ENCODE results near the gene PCDHA2.
"Not testable (repeated sequence)": the region's sequence is repeated elsewhere in the genome, so short reads cannot be mapped to it uniquely, and the experiment has no call there.

Gene PCDHA2

GRCh38 chr5:140794595-140795258 lies at the start of gene PCDHA2:
TSS of gene PCDHA2 (plus strand) at chr5:140794852.
- DNase-seq: no peak

- DNase-seq: no peak
Observed at GRCh38 chr5:140753561-140753960, 41.1 kb upstream of the PCDHA2 start.

- DNase-seq: no peak
Observed at GRCh38 chr5:140764177-140764973, 30.3 kb upstream of the PCDHA2 start.

GRCh38 chr5:140767444-140767843 lies 27.2 kb upstream of the PCDHA2 start:
- no peak for DNase-seq

GRCh38 chr5:140780512-140780911 lies 14.1 kb upstream of the PCDHA2 start:
- no peak for DNase-seq

- no peak for DNase-seq
Observed at GRCh38 chr5:140785905-140786686, 8.6 kb upstream of the PCDHA2 start, which contains the start of gene PCDHA1. TSS of gene PCDHA1 (plus strand) at chr5:140786140.

GRCh38 chr5:140787422-140787821 lies 7.2 kb upstream of the PCDHA2 start:
- DNase-seq: not testable (repeated sequence)

GRCh38 chr5:140787849-140788504 lies 6.7 kb upstream of the PCDHA2 start:
- not testable (repeated sequence) for DNase-seq

GRCh38 chr5:140791089-140791488 lies 3.6 kb upstream of the PCDHA2 start:
- no peak for DNase-seq

- DNase-seq: no peak
Observed at GRCh38 chr5:140795259-140795641, 598 bp downstream of the PCDHA2 start.

- DNase-seq: not testable (repeated sequence)
Observed at GRCh38 chr5:140796072-140796717, 1.5 kb downstream of the PCDHA2 start.

GRCh38 chr5:140796718-140797095 lies 2.1 kb downstream of the PCDHA2 start:
- no peak for DNase-seq

GRCh38 chr5:140800816-140801493 lies 6.3 kb downstream of the PCDHA2 start, which contains the start of gene PCDHA3:
TSS of gene PCDHA3 (plus strand) at chr5:140801057.
- no peak for DNase-seq

- DNase-seq: no peak
Observed at GRCh38 chr5:140801494-140801841, 6.8 kb downstream of the PCDHA2 start.

GRCh38 chr5:140802381-140802780 lies 7.7 kb downstream of the PCDHA2 start:
- DNase-seq: not testable (repeated sequence)

GRCh38 chr5:140802781-140803271 lies 8.2 kb downstream of the PCDHA2 start:
- DNase-seq: no peak

- no peak for DNase-seq
Observed at GRCh38 chr5:140806834-140807775, 12.5 kb downstream of the PCDHA2 start, which contains the start of gene PCDHA4. TSS of gene PCDHA4 (plus strand) at chr5:140807068.

GRCh38 chr5:140808241-140808888 lies 13.7 kb downstream of the PCDHA2 start:
- DNase-seq: not testable (repeated sequence)

- no peak for DNase-seq
Observed at GRCh38 chr5:140808889-140809291, 14.2 kb downstream of the PCDHA2 start.
